Left lobe of liver (tissue), 2 donors: ENCODE results near the gene RPS6KA5. TPM values are rescaled to one million over a fixed set of nuclear protein-coding genes. Genes with fewer than 3 reads are reported as not detected.

Experiments used
- ATAC-seq: fragments of 200-7000 bp; cut with Tn5 transposase; one replicate; pipeline ENCODE4 v1.9.1; 2020; ENCODE audit warnings: mild to moderate bottlenecking, moderate library complexity
- DNase-seq: peaks from one replicate; pipeline ENCODE4 v3.0.0-alpha.2; 2020; ENCODE audit warnings: low spot score
- total RNA-seq: library from RNA; stranded (reverse); gene quantifications from one replicate; pipeline ENCODE4 v1.2.1, GENCODE V29; 2021
- donor health status: DM: no; HTN: no; CAD: no; lungs with moderate emphysema.
- donor health status: DM: no; HTN: yes; CAD: no.

Gene RPS6KA5
- total RNA-seq, 1 donor from 2014 or later, result 1.4 TPM

DNA sequence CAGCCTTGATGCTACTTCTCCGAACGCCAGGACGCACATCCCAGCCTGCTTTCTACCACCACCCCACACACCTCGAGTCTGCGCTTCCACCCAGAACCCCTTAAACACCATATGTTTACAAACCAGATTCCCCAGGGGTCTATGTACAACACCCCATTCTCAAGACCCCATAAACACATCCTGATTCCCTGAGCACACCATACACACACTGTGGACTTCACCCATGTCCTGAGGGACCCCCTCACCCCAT lies 244.9 kb downstream of the RPS6KA5 start:
- ATAC-seq, result peak; percentile 1

DNA sequence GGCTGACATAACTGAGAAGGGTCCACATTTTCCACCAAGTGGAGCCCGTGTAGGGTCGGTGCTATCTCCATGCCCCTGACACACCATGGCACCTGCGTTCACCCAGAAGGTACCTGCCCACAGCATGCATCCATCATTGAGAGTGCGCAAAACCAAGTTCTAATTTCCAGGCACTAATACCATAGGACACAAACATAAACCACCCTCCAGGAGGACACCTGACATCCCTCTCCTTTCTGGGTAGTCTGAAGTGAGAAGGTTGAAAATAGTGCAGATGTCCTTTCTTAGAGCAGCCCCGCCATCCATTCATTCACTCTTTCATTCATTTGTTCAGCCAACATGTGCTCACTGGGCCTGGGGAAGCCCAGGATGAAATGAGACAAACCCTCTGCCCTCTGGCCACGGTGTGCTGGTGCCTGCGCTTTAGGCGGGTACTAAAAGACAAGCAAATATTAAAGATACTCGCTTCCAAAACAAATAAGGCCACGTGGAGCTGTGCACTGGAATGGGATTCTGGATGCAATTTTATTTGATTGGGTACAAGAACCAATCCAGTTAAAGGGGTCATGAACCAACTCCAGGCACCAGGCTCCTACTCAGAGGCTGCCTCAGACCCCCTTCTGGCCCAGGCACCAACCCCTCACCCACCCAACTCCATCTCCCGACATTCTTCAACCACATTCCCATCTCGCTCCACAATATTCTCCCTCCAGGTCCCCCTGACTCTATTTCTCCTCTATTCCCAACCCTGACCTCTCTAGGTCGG lies 245.5 kb downstream of the RPS6KA5 start:
- DNase-seq (peak; percentile 87), ATAC-seq (peak; percentile 60)

More for the DNA sequence above, 244.9 kb downstream of the RPS6KA5 start:
- DNase-seq, result no peak

DNA sequence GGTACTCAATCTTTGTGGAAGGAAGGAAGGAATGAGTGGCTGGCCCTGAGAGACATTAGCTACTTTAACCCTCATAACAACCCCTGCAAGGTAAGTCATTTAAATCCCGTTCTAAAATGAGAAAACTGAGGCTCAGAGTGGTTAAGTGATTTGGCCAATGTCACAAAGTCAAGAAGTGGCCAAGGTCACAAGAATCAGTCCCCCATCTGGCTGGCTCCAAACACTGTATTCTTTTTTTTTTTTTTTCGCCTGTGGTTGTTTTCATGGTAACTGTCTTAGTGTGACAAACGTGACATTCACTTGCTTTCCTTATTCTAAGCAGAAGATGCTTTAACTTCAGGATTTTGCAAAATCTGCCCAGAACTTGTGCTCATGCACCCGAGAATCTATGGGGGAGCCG lies 247.0 kb downstream of the RPS6KA5 start:
- no peak for ATAC-seq
- DNase-seq, result no peak

DNA sequence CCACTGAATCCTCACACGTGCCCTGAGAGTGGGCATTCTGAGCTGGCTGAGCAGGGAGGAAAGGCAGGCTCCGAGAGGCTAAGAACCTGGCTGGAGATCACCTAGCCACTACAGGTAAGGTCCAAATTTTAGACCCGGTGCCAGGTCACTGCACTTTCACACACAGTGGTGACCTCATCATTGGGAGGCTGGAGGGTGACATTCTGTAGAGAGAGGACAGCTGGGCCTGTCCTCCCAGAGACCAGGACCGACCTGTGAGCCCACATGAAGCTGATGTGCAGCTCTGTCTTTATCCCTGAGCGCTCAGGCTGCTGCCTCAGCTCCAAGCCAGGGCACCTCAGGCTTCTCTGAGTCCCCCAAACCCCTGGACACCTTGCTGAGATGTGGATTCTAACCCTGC lies 248.3 kb downstream of the RPS6KA5 start:
- peak; percentile 54 for ATAC-seq
- peak; percentile 78 for DNase-seq

DNA sequence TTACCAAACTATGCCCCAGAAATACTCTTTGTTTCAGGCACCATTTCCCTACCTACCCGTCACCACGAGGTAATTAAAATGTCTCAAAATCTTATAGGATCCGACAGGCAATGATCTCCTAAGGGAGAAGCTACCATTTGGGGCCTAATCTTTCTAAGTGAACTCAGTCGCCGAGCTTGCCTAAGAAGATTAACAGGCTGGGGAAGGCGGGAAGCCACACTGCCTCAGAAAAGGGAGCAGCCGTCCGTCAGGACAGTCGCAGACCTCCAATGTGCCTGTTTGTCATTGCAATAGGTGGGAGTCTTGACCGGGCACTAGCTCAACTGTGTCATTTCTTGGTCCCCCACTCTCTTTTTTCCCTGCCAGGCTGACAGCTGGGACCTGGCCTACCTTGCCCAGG lies 248.8 kb downstream of the RPS6KA5 start:
- DNase-seq (no peak), ATAC-seq (no peak)

DNA sequence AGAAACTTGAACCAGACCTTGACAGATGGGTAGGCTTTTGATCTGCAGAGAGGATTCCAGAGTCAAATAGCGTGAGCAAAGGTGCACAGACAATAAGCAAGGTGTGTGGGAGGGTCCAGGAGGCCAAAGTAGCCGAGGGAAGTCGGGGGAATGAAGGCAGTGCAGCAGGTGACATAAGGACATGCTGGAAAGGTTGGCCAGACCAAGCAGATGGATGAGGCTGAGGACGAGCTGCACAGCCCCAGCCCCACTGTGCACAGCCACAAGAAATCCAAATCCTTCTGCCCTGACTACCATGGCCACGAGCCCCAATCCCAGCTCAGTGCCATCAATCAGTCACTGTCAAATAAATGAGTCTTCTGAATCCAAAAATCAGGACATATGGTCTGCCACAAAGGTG lies 249.6 kb downstream of the RPS6KA5 start:
- DNase-seq, result no peak
- ATAC-seq, result no peak

DNA sequence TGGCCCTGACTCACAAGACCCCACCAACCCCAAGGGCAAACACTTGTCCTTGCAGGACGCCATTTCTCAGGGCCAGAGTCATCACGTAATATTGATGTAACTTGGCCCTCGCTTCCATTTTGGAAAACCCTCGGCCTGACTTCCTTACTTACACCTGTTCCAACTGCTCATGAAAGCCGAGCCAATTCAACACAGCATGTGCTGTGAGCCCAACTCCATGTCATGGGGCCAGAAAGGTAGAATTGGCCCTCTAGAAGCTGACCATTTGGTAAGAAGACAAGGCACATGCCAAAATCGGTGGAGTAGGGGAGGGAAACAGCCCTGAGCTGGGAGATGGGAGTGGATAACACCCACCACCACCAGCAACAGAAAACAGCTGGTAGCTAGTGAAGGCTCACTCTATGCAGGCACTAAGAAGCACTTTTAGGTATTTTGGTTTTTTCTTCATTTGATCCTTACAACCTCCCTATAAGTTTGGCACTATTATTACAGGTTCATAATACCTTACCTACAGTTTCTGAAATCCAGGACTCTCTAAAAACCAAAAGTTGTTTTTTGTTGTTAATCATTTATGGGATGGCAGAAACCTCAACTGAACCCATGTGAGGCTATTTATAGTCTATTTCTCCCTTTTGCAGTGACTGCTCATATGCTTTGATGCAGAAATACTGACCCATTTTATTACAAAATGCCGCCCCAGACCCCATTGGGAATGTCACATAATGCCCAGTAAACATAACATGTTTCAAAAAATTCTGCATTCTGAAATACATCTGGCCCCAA lies 250.7 kb downstream of the RPS6KA5 start:
- DNase-seq, result no peak
- peak; percentile 26 for ATAC-seq

DNA sequence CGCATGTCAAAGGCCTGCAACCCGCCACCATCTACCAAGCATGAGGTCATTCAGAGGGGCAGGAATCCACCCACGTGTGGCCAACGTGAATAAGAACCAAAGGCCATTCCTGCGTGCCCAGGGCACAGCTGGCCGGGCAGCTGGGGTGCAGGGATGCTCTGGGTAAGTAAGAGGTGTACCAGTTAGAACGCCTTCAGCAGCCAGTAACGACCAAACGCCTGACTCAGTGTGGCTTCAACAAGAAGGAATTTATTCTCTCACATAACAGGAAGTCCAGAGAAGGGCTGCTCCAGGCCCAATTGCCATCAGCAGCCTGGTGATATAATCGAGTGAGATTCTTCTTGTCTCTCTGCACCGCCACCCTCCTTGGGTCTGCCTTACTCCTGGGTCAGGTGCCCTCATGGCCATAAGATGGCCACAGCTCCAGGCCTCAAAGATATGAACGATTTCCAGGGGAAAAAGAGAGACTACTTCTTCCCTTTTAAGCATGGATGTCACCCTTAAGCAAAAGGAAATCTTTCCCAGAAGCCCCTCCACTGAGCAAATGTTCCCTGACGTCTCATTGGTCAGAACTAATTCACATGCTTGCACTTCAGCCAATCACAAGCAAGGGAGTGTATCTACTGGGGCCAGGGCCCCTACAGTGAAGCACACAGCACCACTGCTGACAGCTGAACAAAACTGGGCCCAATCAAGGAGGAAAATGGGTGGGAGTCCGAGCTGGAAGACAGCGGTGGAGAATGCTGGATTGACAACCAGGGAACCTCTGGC lies 251.5 kb downstream of the RPS6KA5 start:
- DNase-seq (no peak), ATAC-seq (no peak)

DNA sequence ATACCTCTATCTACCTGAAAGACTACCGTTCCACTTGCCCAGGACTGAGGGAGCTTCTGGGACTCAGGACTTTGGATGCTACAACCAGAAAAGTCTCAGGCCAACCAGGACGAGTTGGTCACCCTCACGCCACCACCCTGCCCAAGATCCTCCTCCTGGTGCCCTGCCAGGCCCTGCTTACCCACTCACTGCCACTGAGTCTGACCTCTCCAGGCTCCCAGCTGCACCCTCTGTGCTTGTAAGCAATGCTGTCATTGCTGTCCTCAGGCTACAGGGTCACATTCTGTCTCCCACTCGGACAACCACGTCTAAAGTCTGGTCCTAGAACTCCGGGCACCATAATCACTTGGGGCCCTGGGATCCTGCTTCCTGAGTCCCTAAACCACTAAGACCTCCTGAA lies 253.4 kb downstream of the RPS6KA5 start:
- DNase-seq, result no peak
- ATAC-seq, result no peak

DNA sequence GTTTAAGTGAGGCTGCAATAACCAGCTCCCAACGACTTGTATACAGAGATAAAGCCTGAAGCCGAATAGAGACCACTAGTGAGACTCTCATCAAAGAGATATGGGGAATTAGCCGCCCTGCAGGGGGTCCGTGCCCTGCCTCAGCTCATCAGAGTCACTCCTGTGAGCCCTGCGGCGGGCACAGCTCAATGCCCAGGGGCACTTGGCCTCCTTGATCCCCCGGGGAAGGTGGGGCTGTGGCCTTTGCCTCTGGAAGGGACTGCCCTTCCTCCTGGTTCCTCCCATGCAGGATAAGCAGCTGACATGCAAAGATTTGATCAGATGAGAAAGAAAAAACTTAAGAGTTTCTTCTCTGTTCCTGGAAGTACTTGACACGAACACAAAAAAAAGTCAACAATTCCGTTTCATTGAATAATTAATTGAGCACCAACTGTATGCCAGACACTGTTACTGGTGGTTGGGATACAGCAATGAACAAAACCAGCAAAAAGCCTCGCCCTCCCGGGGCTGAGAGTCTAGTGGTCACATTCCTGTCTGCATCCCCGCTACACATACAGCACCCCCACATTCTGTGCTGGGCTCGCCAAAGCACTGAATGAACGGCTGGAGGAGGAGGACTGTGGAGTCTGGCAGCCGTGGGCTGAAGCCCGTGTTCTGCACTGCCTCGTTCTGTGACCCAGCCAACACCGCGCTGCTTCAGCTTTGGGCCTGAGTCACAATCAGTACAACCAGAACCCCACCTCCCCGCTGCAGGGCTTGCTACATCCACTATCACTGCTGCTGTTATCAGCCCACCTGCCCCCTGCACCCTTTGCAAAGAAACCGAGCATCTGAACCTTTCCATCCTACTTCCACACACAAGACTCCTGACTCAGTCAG lies 254.5 kb downstream of the RPS6KA5 start:
- ATAC-seq (no peak), DNase-seq (no peak)

DNA sequence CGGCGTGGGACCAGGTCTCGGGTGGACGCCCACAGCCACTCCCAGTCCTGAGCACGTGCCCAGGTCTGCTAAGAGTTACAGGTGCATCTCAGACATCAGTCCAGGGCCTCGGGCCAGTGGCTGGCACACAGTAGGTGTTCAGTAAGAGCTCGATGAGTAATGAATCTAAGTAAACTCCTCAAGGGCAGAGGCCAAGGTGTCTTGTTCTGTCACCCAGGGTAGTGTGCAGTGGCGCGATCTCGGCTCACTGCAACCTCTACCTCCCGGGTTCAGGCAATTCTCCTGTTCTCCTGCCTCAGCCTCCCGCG lies 255.4 kb downstream of the RPS6KA5 start:
- ATAC-seq (no peak), DNase-seq (no peak)

DNA sequence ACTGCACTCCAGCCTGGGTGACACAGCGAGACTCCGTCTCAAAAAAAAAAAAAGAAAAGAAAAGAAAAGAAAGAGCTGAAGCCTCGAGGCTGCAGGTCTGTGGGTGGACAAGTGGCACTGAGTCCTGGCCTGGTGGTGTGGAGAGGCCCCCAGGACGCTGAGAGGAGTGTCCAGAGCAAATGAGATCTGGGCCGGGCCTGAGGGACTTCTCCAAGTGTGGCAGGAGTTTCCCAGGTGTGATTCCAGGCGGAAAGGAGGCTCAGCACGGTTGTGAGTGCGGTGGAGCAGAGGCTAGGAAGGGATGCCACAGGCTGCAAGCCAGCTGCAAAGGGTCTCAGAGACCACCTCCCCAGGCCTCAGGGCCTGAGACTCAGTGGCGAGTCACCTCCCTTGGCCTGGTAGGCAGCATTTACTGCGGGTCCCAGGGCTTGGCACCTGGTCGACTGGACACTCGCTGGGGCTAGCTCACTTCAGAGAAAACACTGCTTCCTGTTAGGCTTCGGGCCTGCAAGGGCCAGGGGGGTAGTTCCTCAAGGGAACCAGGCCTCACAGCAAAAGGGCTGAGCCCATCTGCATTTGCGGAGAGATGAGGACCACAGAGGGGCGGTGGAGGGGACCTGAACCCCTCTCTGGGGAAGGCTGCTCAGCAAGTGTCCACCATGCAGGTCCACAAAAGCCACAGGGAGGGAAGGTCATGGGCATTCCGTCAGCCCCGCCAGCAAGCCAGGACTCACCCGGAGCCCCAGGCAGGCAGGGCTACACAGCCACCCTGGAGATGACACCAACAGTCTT lies 256.0 kb downstream of the RPS6KA5 start:
- DNase-seq, result no peak
- no peak for ATAC-seq

DNA sequence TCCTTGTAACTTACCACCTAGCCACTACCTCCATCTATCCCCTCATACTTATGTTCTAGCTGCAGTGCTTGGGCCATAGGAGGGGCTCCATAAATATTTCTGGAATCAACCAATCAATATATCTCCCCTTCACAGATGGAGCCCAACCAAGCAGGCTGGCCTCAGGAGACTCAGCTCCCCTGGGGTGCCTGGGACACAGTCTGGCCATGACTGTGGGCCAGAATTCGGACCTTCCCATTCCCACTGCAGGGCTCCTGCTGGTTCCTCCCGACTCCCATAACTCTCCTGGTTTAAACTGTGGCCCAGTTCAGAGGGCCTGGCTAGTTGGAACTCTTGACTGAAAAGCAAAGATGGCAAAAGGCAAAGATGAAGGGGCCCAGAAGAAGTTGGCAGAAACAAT lies 257.2 kb downstream of the RPS6KA5 start:
- ATAC-seq (no peak), DNase-seq (no peak)

DNA sequence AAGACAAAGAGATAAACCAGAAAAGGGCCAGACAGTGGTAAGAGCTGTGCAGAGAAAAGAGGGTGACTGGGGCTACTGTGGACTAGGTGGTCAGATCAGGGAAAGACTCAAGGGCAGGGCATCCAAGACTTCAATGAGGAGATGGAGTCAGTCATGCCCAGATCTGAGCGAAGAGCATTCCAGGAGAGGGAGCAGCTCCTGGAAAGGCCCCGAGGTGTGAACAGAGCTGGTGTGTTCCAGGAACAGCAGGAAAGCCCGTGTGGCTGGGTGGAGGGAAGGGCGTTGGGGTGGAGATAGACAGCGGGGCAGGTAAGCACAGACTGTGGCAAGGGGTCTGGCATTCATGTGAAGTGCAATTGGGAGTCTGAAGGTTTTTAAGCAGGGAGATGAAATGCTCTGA lies 261.0 kb downstream of the RPS6KA5 start:
- DNase-seq, result no peak
- no peak for ATAC-seq

DNA sequence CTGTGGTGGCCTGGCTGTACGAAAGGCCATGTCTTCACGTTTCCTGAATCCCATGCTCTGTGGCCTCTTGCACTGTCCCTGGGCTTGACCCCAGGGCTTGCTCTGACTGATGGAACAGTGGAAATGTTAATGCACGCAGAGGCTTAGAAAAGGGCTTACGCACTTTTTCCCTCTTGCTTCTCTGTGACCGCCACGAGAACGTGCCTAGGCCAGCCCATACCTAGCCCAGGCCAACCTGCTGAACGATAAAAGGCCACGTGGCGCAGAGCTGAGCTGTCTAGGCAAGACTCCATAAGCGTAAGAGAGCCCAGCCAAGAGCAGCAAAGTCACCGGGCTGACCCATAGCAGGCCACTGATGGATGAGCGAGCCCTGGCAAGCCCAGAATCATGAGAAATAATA lies 262.5 kb downstream of the RPS6KA5 start:
- no peak for DNase-seq
- ATAC-seq, result peak; percentile 23

Other genes with a start within 250 kb of the RPS6KA5 start
- gene TTC7B, start 244.2 kb downstream of the RPS6KA5 start, total RNA-seq, result 32.4 TPM
- gene DGLUCY, start 53.4 kb upstream of the RPS6KA5 start, total RNA-seq, result 53.1 TPM
- 0.10 TPM for gene GPR68, start 184.1 kb upstream of the RPS6KA5 start, total RNA-seq